MM.1S (cell line): ENCODE data around the gene PPP4R1.
A peak's percentile ranks its signal among the peaks of the same experiment; 100 is the strongest.

ENCODE experiments used
- DNase-seq: peaks from one replicate; pipeline ENCODE4 v3.0.0-alpha.2; 2015
- H2AFZ ChIP-seq: fragments of 300-600 bp; sonication (generic); 2 replicates; pipeline ENCODE4 v1.6.0; 2016; ENCODE audit warnings: antibody characterized with exemption, low read length
- H3F3A ChIP-seq: fragments of 300-600 bp; sonication (generic); 2 replicates; pipeline ENCODE4 v1.6.1; 2016; ENCODE audit warnings: mild to moderate bottlenecking, antibody characterized with exemption, low read length, moderate library complexity, mixed read lengths; ENCODE audit not compliant: insufficient read depth
- H3K27ac ChIP-seq: fragments of 300-600 bp; sonication (generic); 2 replicates; pipeline ENCODE4 v1.5.1; 2016; ENCODE audit warnings: mild to moderate bottlenecking, low read length
- H3K27me3 ChIP-seq: fragments of 300-600 bp; sonication (generic); replicated peaks from 2 replicates; pipeline ENCODE4 v1.6.0; 2016; ENCODE audit warnings: low read length; ENCODE audit not compliant: insufficient read depth
- H3K36me3 ChIP-seq: fragments of 300-600 bp; sonication (generic); replicated peaks from 2 replicates; pipeline ENCODE4 v1.6.1; 2016; ENCODE audit warnings: mild to moderate bottlenecking, low read length, mixed read lengths; ENCODE audit not compliant: insufficient read depth
- H3K4me1 ChIP-seq: fragments of 300-600 bp; sonication (generic); 2 replicates; pipeline ENCODE4 v1.6.1; 2016; ENCODE audit warnings: low read length, mixed read lengths
- H3K4me2 ChIP-seq: fragments of 300-600 bp; sonication (generic); 2 replicates; pipeline ENCODE4 v1.6.0; 2016; ENCODE audit warnings: low read depth, low read length
- H3K4me3 ChIP-seq: fragments of 300-600 bp; sonication (generic); 2 replicates; pipeline ENCODE4 v1.5.1; 2016; ENCODE audit warnings: low read length, mixed read lengths
- H3K79me2 ChIP-seq: fragments of 300-600 bp; sonication (generic); 2 replicates; pipeline ENCODE4 v1.6.1; 2016; ENCODE audit warnings: mixed run types, low read length, mixed read lengths
- H3K9ac ChIP-seq: fragments of 300-600 bp; sonication (generic); 2 replicates; pipeline ENCODE4 v1.6.1; 2016; ENCODE audit warnings: low read length, mixed read lengths
- H3K9me2 ChIP-seq: fragments of 300-600 bp; sonication (generic); replicated peaks from 2 replicates; pipeline ENCODE4 v1.6.1; 2016; ENCODE audit warnings: mild to moderate bottlenecking, low read length, mixed read lengths; ENCODE audit not compliant: insufficient read depth
- H3K9me3 ChIP-seq: fragments of 300-600 bp; sonication (generic); replicated peaks from 2 replicates; pipeline ENCODE4 v1.6.1; 2016; ENCODE audit warnings: mild to moderate bottlenecking, low read length, mixed read lengths; ENCODE audit not compliant: insufficient read depth
- H4K20me1 ChIP-seq: fragments of 300-600 bp; sonication (generic); 2 replicates; pipeline ENCODE4 v1.6.1; 2016; ENCODE audit warnings: mild to moderate bottlenecking, low read length, moderate library complexity, mixed read lengths; ENCODE audit not compliant: insufficient read depth
- CTCF ChIP-seq: fragments of 300-600 bp; sonication (generic); IDR thresholded peaks from 2 replicates; pipeline ENCODE4 v1.5.1; 2016; ENCODE audit warnings: antibody characterized with exemption, low read length, mixed read lengths
- EZH2 ChIP-seq: fragments of 300-600 bp; sonication (generic); optimal IDR thresholded peaks from 2 replicates; pipeline ENCODE3; 2017; ENCODE audit warnings: low read depth, mild to moderate bottlenecking, antibody characterized with exemption, low read length, mixed read lengths
- EZH2phosphoT487 ChIP-seq: fragments of 300-600 bp; sonication (generic); IDR thresholded peaks from 2 replicates; pipeline ENCODE4 v1.6.1; 2018; ENCODE audit warnings: antibody characterized with exemption, low read length

The PPP4R1 gene

DNA sequence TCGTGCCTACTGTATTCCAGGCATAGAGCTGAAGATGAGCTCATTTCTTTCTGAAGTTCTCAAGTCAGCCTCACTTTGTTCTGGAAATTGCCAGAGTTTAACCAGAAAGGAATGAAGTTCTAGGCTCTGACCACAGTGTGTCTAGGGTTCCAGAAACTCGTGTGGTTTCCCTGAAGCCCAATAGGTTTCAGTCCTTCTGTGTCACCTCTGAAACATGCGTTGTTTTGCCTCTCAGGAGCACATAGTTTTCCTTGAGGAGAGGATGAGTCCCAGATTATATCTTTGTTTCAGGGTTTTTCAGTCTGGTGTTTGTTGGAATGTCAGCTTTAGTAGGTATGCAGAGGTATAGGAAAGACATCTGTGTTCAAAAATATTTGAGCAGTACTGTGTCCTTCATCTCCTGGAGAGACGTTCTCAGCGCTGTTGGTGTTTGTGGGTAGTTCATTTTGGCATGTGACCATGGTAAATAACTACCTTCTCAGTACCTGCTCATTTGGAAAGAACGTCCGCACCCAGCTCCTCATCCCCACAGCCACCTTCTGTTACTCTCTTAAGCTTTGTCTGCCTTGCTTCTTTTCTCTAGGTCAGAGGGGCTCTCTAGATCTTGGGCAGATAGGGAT, 82.5 kb downstream of the PPP4R1 start:
- peak overlapping the region; percentile 2; the same call in 1 of the 2 replicates for H3K4me2 ChIP-seq
- H3K36me3 ChIP-seq: 0 out of 2 replicates have a peak, but pooled peaks cover 2% of the 10 kb centered on the region
- 0 out of 2 replicates have a peak, but pooled peaks cover 5% of the 10 kb centered on the region for H3F3A ChIP-seq
- H3K9me3 ChIP-seq: no peaks in the 10 kb centered on the region
- no peak overlapping the region for H3K27ac ChIP-seq
- H3K4me1 ChIP-seq: peaks cover 11% of the 10 kb centered on the region
- H3K9ac ChIP-seq: no peak overlapping the region
- TF ChIP-seq CTCF (no peak), EZH2phosphoT487 (no peak), EZH2 (no peak)
- H3K79me2 ChIP-seq: no peaks in the 10 kb centered on the region
- no peak overlapping the region for H3K4me3 ChIP-seq
- H3K27me3 ChIP-seq: no peaks in the 10 kb centered on the region
- H3K9me2 ChIP-seq: no peaks in the 10 kb centered on the region
- H2AFZ ChIP-seq: no peak overlapping the region
- H4K20me1 ChIP-seq: no peaks in the 10 kb centered on the region
- peak; percentile 42 for DNase-seq

DNA sequence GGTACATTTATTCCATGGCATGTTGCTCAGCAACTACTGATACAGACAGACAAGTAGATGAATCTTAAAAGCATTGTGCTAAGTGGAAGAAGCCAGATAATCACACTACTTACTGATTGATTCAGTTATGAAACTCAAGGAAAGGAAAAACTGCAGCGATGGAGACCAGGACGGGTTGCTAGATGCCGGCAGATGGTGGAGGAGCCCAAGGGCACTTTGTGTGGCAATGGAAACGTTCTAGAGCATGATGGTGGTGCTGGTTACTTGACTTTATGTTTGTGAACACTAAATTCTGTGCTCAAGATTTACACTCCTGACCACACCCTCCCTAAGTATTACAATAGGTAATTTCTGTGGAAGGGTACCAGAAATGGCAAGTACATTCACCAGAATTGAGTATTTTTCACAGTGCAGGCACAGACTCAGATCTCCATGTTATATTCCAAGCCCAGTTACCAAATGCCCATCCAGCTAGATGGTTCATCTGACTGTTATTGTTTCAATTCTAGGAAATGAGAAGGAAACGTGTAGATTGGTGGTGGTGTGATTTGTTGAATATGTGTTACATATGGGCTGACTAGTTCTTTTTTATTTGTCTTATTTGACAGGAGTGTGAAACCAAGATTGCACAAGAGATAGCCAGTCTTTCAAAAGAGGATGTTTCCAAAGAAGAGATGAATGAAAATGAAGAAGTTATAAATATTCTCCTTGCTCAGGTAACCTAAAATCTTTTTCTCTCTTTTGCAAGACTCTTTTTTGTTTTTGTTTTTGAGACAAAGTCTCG, 83.9 kb downstream of the PPP4R1 start:
- no peaks in the 10 kb centered on the region for H3K9me3 ChIP-seq
- no peak overlapping the region for H3K9ac ChIP-seq
- H3K27ac ChIP-seq: no peak overlapping the region
- H3K79me2 ChIP-seq: no peaks in the 10 kb centered on the region
- DNase-seq: no peak
- H3K4me2 ChIP-seq: no peak overlapping the region
- no peaks in the 10 kb centered on the region for H4K20me1 ChIP-seq
- H3K4me1 ChIP-seq: peaks cover 11% of the 10 kb centered on the region
- H3K4me3 ChIP-seq: no peak overlapping the region
- H3F3A ChIP-seq: 0 out of 2 replicates have a peak, but pooled peaks cover 5% of the 10 kb centered on the region
- no peaks in the 10 kb centered on the region for H3K36me3 ChIP-seq
- TF ChIP-seq CTCF (no peak), EZH2phosphoT487 (no peak), EZH2 (no peak)
- no peak overlapping the region for H2AFZ ChIP-seq
- no peaks in the 10 kb centered on the region for H3K27me3 ChIP-seq
- no peaks in the 10 kb centered on the region for H3K9me2 ChIP-seq

- Histone ChIP-seq H2AFZ (no peak overlapping the region), H3K4me1 (peaks cover 4% of the 10 kb centered on the region), H3K4me2 (no peak overlapping the region), H3K9me2 (no peaks in the 10 kb centered on the region), H3F3A (0 out of 2 replicates have a peak, but pooled peaks cover 3% of the 10 kb centered on the region), H3K9ac (no peak overlapping the region), H3K27me3 (no peaks in the 10 kb centered on the region), H3K36me3 (0 out of 2 replicates have a peak, but pooled peaks cover 2% of the 10 kb centered on the region), H3K27ac (no peak overlapping the region), H3K9me3 (no peaks in the 10 kb centered on the region), H3K4me3 (no peak overlapping the region), H4K20me1 (no peaks in the 10 kb centered on the region), H3K79me2 (no peaks in the 10 kb centered on the region)
- TF ChIP-seq CTCF: no peak
- DNase-seq: no peak
Observed at GRCh38 chr18:9526458-9526857, 87.9 kb downstream of the PPP4R1 start.
